Gastroesophageal sphincter (tissue), 4 donors: ENCODE data around the gene STPG2. TPM values are rescaled to one million over a fixed set of nuclear protein-coding genes. Genes with fewer than 3 reads are reported as not detected.
"Not testable (repeated sequence)": the region's sequence is repeated elsewhere in the genome, so short reads cannot be mapped to it uniquely, and the experiment has no call there.

Experiments used
- ATAC-seq: fragments of 150-250 bp; one replicate; pipeline ENCODE4 v1.9.1; 2016; ENCODE audit warnings: mild to moderate bottlenecking, moderate library complexity
- H3K27ac ChIP-seq, 4 donors: fragments of 200-600 bp; sonication (generic) in 3 of 4; 1 replicate in 3 of 4; 2 replicates in 1 of 4; pipeline ENCODE4 v1.5.1; 2016 to 2019
- H3K27me3 ChIP-seq: fragments of 200-600 bp; sonication (generic); one replicate; pipeline ENCODE4 v1.5.1; 2019
- H3K36me3 ChIP-seq, 2 donors: fragments of 200-600 bp; sonication (generic); one replicate each; pipeline ENCODE4 v1.5.1; 2019; ENCODE audit warnings: control low read depth in 1 of 2
- H3K4me1 ChIP-seq, 3 donors: fragments of 200-600 bp; sonication (generic); 1 replicate in 2 of 3; 2 replicates in 1 of 3; pipeline ENCODE4 v1.5.1; 2016 to 2019; ENCODE audit warnings: control low read depth in 2 of 3
- H3K4me3 ChIP-seq, 2 donors: fragments of 200-600 bp; sonication (generic); one replicate each; pipeline ENCODE4 v1.5.1; 2019; ENCODE audit warnings: mild to moderate bottlenecking in 1 of 2, moderate library complexity in 1 of 2
- H3K9me3 ChIP-seq, 3 donors: fragments of 200-600 bp; sonication (generic); one replicate each; pipeline ENCODE4 v1.5.1; 2017 to 2019; ENCODE audit warnings: control low read depth in 2 of 3
- CTCF ChIP-seq, 4 experiments: fragments of 200-600 bp in 2 of 4; fragments of 450-650 bp in 2 of 4; sonication (generic) in 1 of 4; IDR thresholded peaks; one replicate each; pipeline ENCODE4 v1.5.1; 2017 to 2019; ENCODE audit warnings: antibody characterized with exemption in 4 of 4, mild to moderate bottlenecking in 2 of 4, moderate library complexity in 2 of 4
- EP300 ChIP-seq: sonication (generic); formaldehyde crosslinking; IDR thresholded peaks from one replicate; pipeline ENCODE4 v1.6.1; 2017; ENCODE audit warnings: antibody characterized with exemption, mild to moderate bottlenecking
- POLR2A ChIP-seq, 2 donors: fragments of 450-650 bp; IDR thresholded peaks; one replicate each; pipeline ENCODE4 v1.6.1; 2017; ENCODE audit warnings: antibody characterized with exemption in 2 of 2, mild to moderate bottlenecking in 2 of 2, moderate library complexity in 1 of 2
- POLR2AphosphoS5 ChIP-seq: sonication (generic); formaldehyde crosslinking; IDR thresholded peaks from one replicate; pipeline ENCODE4 v1.6.1; 2017; ENCODE audit warnings: antibody characterized with exemption
- WGBS, 2 donors: methylation state at CpG; one replicate each; pipeline ENCODE4 v1.1.5; 2018; ENCODE audit warnings: low coverage in 1 of 2; 5-methylcytosine and 5-hydroxymethylcytosine counted together
- total RNA-seq, 4 donors: library from RNA; depleted of rRNA; stranded (reverse); fragments of >200 nt; gene quantifications; one replicate each; pipeline ENCODE4 v1.1.0, GENCODE V29; 2016

The STPG2 gene
- total RNA-seq, 4 donors from 2014 or later: 0.13 to 0.62 TPM; not detected in 2

GRCh38 chr4:97912156-97912555 lies 231.1 kb downstream of the STPG2 start:
- no peak overlapping the region for H3K4me3 ChIP-seq
- no peak overlapping the region for H3K27ac ChIP-seq
- no peak for ATAC-seq
- no peaks in the 10 kb centered on the region for H3K4me1 ChIP-seq
- no peaks in the 10 kb centered on the region for H3K9me3 ChIP-seq
- no peaks in the 10 kb centered on the region for H3K27me3 ChIP-seq
- TF ChIP-seq CTCF (IDR thresholded peaks at IDR 0.05) (no peak), POLR2A (IDR thresholded peaks at IDR 0.05) (no peak), POLR2AphosphoS5 (no peak), EP300 (no peak)
- WGBS, 2 donors: 81 to 83% methylated on average over 1 to 4 of the region's 4 CpGs
- H3K36me3 ChIP-seq: no peaks in the 10 kb centered on the region

- H3K4me1 ChIP-seq: no peaks in the 10 kb centered on the region
- no peak overlapping the region for H3K4me3 ChIP-seq
- no peak overlapping the region for H3K27ac ChIP-seq
- no peak for ATAC-seq
- WGBS, 2 donors: 100% methylated on average over 1 of the region's 14 CpGs; no CpG with 5 or more reads in 1 of the 2 donors
- no peaks in the 10 kb centered on the region for H3K27me3 ChIP-seq
- no peaks in the 10 kb centered on the region for H3K36me3 ChIP-seq
- no peaks in the 10 kb centered on the region for H3K9me3 ChIP-seq
- TF ChIP-seq POLR2A (IDR thresholded peaks at IDR 0.05): no peak
Measured at GRCh38 chr4:97911236-97911906, 231.9 kb downstream of the STPG2 start.

GRCh38 chr4:97910005-97910404 lies 233.3 kb downstream of the STPG2 start:
- Histone ChIP-seq H3K27ac (no peak overlapping the region), H3K36me3 (no peaks in the 10 kb centered on the region), H3K4me3 (no peak overlapping the region), H3K27me3 (no peaks in the 10 kb centered on the region), H3K4me1 (no peaks in the 10 kb centered on the region), H3K9me3 (no peaks in the 10 kb centered on the region)
- TF ChIP-seq EP300 (no peak), POLR2A (IDR thresholded peaks at IDR 0.05) (no peak), POLR2AphosphoS5 (no peak), CTCF (IDR thresholded peaks at IDR 0.05) (no peak)
- ATAC-seq: no peak
- WGBS, 2 donors: 42 to 56% methylated on average over 3 of the region's 3 CpGs

- 89 to 94% methylated on average over 5 to 9 of the region's 23 CpGs for WGBS, 2 donors
- ATAC-seq, H3K4me3 ChIP-seq, H3K9me3 ChIP-seq, H3K27ac ChIP-seq, H3K36me3 ChIP-seq, H3K4me1 ChIP-seq, H3K27me3 ChIP-seq: not testable (repeated sequence)
Measured at GRCh38 chr4:97903436-97904189, 239.7 kb downstream of the STPG2 start.

- H3K9me3 ChIP-seq: no peaks in the 10 kb centered on the region
- no peak for TF ChIP-seq POLR2A (IDR thresholded peaks at IDR 0.05)
- TF ChIP-seq EP300: no peak
- no peak for TF ChIP-seq CTCF (IDR thresholded peaks at IDR 0.05)
- no peak for TF ChIP-seq POLR2AphosphoS5
- H3K4me3 ChIP-seq: no peak overlapping the region
- H3K4me1 ChIP-seq: no peaks in the 10 kb centered on the region
- WGBS, 2 donors: 93 to 100% methylated on average over 2 of the region's 2 CpGs
- H3K27ac ChIP-seq: no peak overlapping the region
- ATAC-seq: no peak
- H3K36me3 ChIP-seq: no peaks in the 10 kb centered on the region
- no peaks in the 10 kb centered on the region for H3K27me3 ChIP-seq
Measured at GRCh38 chr4:97900229-97900628, 243.0 kb downstream of the STPG2 start.
